Effector memory CD8-positive, alpha-beta T cell (primary cell): Measurements from ENCODE around the gene TIAM1.

ENCODE experiments used
- ATAC-seq: fragments of 150-1000 bp; cut with Tn5 transposase; replicated peaks from 2 replicates; pipeline ENCODE4 v1.10.0; 2021; ENCODE audit warnings: mild to moderate bottlenecking, moderate library complexity
- DNase-seq, 3 experiments: peaks; one replicate each; pipeline ENCODE4 v3.0.0; 2021
- H3K27ac Mint-ChIP-seq, 2 donors: one replicate each; pipeline ENCODE4 v1.8.0; 2022; ENCODE audit warnings: mild to moderate bottlenecking in 2 of 2, mixed read lengths in 2 of 2, moderate library complexity in 2 of 2
- H3K27me3 Mint-ChIP-seq, 2 donors: one replicate each; pipeline ENCODE4 v1.8.0; 2022; ENCODE audit warnings: mixed read lengths in 2 of 2
- H3K36me3 Mint-ChIP-seq: one replicate; pipeline ENCODE4 v1.8.0; 2022; ENCODE audit warnings: mild to moderate bottlenecking, moderate library complexity, mixed read lengths; ENCODE audit not compliant: insufficient read depth
- H3K4me1 Mint-ChIP-seq, 2 donors: one replicate each; pipeline ENCODE4 v1.8.0; 2022; ENCODE audit warnings: low read depth in 2 of 2, mixed read lengths in 2 of 2
- H3K4me3 Mint-ChIP-seq, 2 donors: one replicate each; pipeline ENCODE4 v1.8.0; 2022; ENCODE audit warnings: mild to moderate bottlenecking in 2 of 2, mixed read lengths in 2 of 2, moderate library complexity in 2 of 2
- H3K9me3 Mint-ChIP-seq, 2 donors: one replicate each; pipeline ENCODE4 v1.8.0; 2022; ENCODE audit warnings: mixed read lengths in 2 of 2

TIAM1 gene

DNA sequence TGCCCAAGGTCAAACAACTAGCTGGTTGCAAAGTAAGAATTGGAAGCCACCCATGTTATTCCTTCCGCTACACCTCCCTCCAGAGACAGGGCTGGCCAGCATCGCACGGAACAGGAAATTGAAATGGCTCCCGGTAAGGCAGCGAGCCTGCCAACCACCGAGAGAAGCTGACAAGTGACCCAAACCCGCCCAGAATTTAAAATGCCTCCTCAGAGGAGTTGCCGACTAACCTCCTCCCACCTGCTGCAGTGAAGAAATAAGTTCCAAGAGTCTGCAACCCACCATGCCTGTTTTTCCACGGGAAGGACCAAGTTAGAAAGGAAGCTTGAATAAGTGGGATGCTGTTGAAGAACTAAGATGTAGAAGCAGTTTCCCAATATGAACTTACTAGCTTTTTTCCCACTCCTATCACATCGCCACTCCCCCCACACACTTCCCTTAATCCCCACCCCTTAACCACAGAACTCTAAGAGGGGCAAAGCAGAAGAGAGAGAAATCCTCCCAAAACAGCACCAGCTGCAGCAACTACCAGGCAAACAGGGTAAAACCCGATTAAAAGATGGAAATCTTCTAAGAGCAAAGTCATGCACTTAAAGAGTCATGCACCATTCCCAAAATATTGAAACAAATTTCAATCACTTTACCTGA lies 78.6 kb downstream of the TIAM1 start:
- ATAC-seq (no peak), DNase-seq (no peak)
- Mint-ChIP-seq H3K4me1 (peaks cover 4% of the 10 kb centered on the region in 2 donors), H3K27ac (no peak overlapping the region), H3K36me3 (peaks cover 6% of the 10 kb centered on the region), H3K4me3 (no peak overlapping the region), H3K9me3 (peaks cover 0 to 2% of the 10 kb centered on the region in 2 donors), H3K27me3 (peaks cover 0 to 8% of the 10 kb centered on the region in 2 donors)

DNA sequence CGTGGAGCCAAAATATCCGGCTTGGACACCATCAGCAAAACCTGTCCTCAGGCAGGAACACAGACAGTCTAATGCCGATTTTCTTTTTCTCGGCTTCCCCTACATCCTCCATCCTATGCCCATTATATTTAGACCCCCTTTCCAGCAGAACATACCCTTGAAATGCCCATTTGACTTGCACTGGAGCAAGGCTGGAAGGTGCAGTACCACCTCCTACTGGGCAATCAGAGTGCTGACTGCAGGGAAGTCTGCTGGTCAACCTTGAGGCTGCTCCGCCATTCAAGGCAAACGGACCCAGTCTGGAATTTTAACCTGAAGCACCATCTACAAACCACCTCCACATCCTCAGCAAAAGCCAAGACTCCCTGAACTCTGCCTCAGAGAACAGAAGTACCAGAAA lies 79.5 kb downstream of the TIAM1 start:
- Mint-ChIP-seq H3K27me3 (peaks cover 0 to 8% of the 10 kb centered on the region in 2 donors), H3K27ac (no peak overlapping the region), H3K36me3 (peaks cover 6% of the 10 kb centered on the region), H3K9me3 (peaks cover 0 to 2% of the 10 kb centered on the region in 2 donors), H3K4me1 (peaks cover 4% of the 10 kb centered on the region in 2 donors), H3K4me3 (no peak overlapping the region)
- ATAC-seq, result no peak
- DNase-seq, result no peak

DNA sequence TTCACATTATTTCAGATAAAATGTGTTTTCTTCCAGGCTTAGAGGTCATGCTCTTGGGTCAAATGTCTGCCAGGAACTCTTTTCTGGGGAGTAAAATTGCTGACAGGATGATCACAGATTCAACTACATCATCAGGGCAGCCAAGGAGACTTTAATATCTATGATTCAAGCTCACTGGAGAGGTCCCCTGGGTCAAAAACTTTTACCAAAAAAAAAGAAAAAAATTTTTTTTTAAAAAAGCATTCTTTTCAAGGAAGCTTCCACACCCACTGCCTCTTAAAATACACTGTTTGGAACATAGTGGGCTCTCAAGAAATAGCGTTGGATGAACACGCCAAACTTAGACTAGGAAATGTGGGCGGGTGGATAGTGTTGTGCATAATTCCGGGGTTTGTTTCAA lies 81.3 kb downstream of the TIAM1 start:
- Mint-ChIP-seq H3K27ac (no peak overlapping the region), H3K4me3 (no peak overlapping the region), H3K27me3 (peaks cover 0 to 14% of the 10 kb centered on the region in 2 donors), H3K36me3 (peaks cover 8% of the 10 kb centered on the region), H3K4me1 (peaks cover 0 to 2% of the 10 kb centered on the region in 2 donors), H3K9me3 (peaks cover 0 to 2% of the 10 kb centered on the region in 2 donors)
- DNase-seq (no peak), ATAC-seq (no peak)

DNA sequence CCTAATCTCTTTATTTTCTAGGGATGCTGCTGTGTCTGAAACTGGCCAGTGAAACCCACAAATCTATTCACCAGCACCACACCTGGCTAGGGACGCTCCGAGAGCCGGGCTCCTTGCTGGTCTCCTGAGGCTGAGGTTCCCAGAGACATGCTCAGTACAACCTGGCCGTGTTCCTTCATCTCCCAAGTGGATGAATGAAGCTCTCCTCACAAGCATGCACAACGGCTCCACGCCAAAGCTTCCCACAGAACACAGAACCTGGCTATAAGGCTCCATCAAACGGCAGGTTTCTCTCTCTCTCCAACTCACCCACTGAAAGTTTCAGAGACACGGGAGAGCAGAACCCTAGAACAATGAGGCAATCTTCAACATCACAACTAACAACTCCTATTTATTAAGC lies 82.3 kb downstream of the TIAM1 start:
- peaks cover 12% of the 10 kb centered on the region for H3K36me3 Mint-ChIP-seq
- peaks cover 0 to 2% of the 10 kb centered on the region in 2 donors for H3K4me1 Mint-ChIP-seq
- H3K27me3 Mint-ChIP-seq, result peaks cover 0 to 19% of the 10 kb centered on the region in 2 donors
- ATAC-seq, result no peak
- peaks cover 0 to 2% of the 10 kb centered on the region in 2 donors for H3K9me3 Mint-ChIP-seq
- DNase-seq, result no peak
- no peak overlapping the region for H3K4me3 Mint-ChIP-seq
- peak overlapping the region in 1 of 2 donors; percentile 10 for H3K27ac Mint-ChIP-seq

DNA sequence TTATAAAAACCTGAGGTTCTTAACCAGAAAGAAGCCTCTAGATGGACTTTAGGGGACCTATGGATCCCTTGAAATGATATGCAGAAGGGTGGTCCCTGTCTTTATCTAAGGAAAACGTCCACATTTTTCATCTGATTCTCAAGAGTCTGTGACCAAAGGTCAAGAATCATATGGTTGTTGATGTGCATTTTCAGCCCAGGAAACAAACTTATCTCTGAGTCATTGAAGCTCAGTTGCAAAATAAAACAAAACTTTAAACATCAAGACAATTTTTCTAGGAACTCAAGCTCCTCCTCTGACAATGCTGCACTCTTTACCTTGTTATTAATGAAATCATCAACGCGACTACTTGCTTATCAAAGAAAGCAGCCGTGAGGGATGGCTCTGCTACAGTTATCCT lies 83.3 kb downstream of the TIAM1 start:
- H3K4me3 Mint-ChIP-seq, result no peak overlapping the region
- DNase-seq (no peak), ATAC-seq (no peak)
- H3K27me3 Mint-ChIP-seq, result peaks cover 0 to 10% of the 10 kb centered on the region in 2 donors
- H3K36me3 Mint-ChIP-seq, result peaks cover 12% of the 10 kb centered on the region
- H3K4me1 Mint-ChIP-seq, result peaks cover 0 to 2% of the 10 kb centered on the region in 2 donors
- peaks cover 0 to 2% of the 10 kb centered on the region in 2 donors for H3K9me3 Mint-ChIP-seq
- no peak overlapping the region for H3K27ac Mint-ChIP-seq

DNA sequence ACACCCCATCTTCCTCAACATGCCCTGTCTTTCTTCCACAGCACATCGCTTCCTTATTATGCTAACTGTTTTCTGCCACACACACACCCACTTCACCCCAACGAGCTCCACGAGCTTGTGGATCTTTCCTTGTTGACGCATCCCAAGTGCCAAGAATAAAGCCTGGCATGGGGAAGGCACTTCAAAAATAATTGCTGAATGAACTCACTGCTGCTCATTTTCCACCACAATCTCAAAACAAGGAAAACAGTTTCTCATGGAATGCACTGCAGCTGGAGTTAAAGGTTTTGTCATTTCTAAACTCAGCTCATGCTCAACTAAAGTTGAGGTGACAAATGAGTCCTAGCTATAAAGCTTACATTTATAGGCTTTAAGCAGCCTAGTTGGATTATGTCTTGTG lies 86.0 kb downstream of the TIAM1 start:
- ATAC-seq, result no peak
- H3K36me3 Mint-ChIP-seq, result peaks cover 6% of the 10 kb centered on the region

DNA sequence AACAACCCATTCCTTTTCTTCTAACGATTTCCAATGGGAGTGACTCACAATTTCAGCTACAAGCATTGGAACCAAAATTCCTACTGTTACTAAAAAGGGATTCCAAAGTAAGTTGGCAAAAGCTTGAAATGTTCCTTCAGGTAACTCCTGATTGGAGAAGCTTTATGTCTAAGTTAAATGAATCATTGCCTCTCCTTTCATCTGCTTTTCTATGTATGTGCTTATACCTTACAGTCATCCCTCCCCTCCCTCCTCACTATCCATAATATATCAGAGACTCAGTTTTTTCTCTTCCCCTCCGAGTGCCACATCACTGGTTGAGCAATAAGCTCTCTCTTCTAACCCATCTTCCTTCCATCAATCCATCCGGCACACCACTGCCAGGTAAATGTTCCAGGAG lies 86.8 kb downstream of the TIAM1 start:
- Mint-ChIP-seq H3K4me3 (no peak overlapping the region), H3K9me3 (no peaks in the 10 kb centered on the region), H3K36me3 (peaks cover 6% of the 10 kb centered on the region), H3K4me1 (peaks cover 0 to 4% of the 10 kb centered on the region in 2 donors), H3K27me3 (peaks cover 0 to 10% of the 10 kb centered on the region in 2 donors), H3K27ac (no peak overlapping the region)
- ATAC-seq, result no peak
- no peak for DNase-seq

More for the DNA sequence above, 86.0 kb downstream of the TIAM1 start:
- H3K4me3 Mint-ChIP-seq, result no peak overlapping the region
- peaks cover 0 to 4% of the 10 kb centered on the region in 2 donors for H3K4me1 Mint-ChIP-seq
- DNase-seq, result no peak
- no peak overlapping the region for H3K27ac Mint-ChIP-seq
- peaks cover 0 to 10% of the 10 kb centered on the region in 2 donors for H3K27me3 Mint-ChIP-seq
- no peaks in the 10 kb centered on the region for H3K9me3 Mint-ChIP-seq

DNA sequence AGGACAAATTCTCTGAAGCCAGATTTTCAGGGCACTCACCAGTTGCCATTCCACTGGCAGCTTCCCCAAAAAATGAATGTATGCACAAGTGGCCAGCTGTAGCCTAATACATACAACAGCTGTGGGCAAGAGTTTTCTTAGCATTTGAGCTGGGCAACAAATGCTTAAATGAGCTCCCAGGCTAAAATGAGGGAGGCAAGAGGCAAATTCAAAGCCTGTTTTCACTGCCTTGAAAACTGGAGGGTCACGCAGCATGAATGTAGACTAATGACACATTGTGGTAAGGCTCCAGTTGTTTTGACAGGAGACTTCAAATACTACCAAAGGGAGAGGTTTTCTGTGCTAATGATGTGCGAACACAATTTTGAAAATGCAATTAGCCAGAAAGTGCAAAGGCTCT lies 88.2 kb downstream of the TIAM1 start:
- no peak overlapping the region for H3K4me3 Mint-ChIP-seq
- ATAC-seq (no peak), DNase-seq (no peak)
- H3K36me3 Mint-ChIP-seq, result peaks cover 6% of the 10 kb centered on the region
- peaks cover 0 to 10% of the 10 kb centered on the region in 2 donors for H3K27me3 Mint-ChIP-seq
- peaks cover 0 to 4% of the 10 kb centered on the region in 2 donors for H3K4me1 Mint-ChIP-seq
- no peaks in the 10 kb centered on the region for H3K9me3 Mint-ChIP-seq
- no peak overlapping the region for H3K27ac Mint-ChIP-seq

DNA sequence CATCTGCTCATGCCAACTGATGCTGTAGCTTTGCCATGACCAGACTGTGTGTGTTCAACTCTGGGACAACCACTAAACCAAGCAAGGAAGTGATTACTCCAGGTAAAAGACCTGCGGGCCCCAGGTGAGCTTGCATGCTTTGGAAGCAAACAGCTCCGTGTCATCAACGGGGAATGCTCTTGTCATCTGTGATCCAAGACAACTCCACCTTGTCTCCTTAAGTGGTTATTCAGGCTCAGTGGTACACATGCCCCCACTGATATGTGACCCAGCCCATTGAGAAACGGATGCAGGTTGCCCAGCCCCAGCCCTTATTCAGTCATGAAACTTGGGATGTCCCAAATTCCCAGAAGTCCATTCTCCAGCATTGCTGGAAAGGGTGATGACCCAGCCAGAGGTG lies 89.0 kb downstream of the TIAM1 start:
- ATAC-seq (no peak), DNase-seq (no peak)
- Mint-ChIP-seq H3K27ac (no peak overlapping the region), H3K27me3 (peaks cover 0 to 10% of the 10 kb centered on the region in 2 donors), H3K4me1 (peaks cover 0 to 4% of the 10 kb centered on the region in 2 donors), H3K36me3 (peaks cover 6% of the 10 kb centered on the region), H3K9me3 (no peaks in the 10 kb centered on the region), H3K4me3 (no peak overlapping the region)

DNA sequence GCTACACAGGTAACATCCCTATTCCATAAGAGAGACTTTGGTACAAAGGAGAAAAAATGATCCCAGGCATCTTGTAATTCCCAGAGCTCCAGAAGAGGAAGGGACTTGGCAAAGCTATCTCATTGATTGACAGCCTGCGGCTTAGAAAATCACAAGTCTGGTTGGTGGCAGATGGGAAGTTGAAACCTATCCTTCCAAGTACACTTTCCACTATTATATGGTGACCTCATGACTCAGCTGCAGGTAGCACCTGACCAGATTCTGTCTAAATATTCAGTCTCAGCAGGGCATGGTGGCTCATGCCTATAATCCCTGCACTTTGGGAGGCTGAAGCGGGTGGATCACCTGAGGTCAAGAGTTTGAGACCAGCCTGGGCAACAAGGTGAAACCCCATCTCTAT lies 89.9 kb downstream of the TIAM1 start:
- H3K4me3 Mint-ChIP-seq, result no peak overlapping the region
- H3K27ac Mint-ChIP-seq, result no peak overlapping the region
- no peaks in the 10 kb centered on the region for H3K9me3 Mint-ChIP-seq
- DNase-seq (no peak), ATAC-seq (no peak)
- peaks cover 6% of the 10 kb centered on the region for H3K36me3 Mint-ChIP-seq
- peaks cover 0 to 10% of the 10 kb centered on the region in 2 donors for H3K27me3 Mint-ChIP-seq
- peaks cover 0 to 4% of the 10 kb centered on the region in 2 donors for H3K4me1 Mint-ChIP-seq

DNA sequence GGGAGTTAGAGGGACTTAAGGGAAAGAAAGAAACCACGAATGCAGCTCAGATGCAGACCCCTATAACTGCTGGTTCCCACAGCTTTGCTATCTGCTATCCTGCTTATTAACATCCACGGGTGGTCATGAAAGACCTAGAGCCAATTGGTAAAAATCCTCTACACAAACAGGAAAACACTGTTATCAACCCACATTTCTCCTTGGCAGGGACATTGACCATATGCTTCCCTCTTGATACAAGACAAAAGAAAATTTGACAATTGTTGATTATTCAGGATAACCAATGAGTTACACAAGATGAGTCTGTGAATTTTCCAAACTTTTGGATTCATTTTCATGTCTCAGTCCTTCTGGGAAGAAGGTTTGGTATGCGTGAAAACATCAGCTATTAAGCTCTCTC lies 90.4 kb downstream of the TIAM1 start:
- Mint-ChIP-seq H3K4me1 (peaks cover 0 to 4% of the 10 kb centered on the region in 2 donors), H3K4me3 (no peak overlapping the region), H3K36me3 (peaks cover 9% of the 10 kb centered on the region), H3K27me3 (peaks cover 0 to 10% of the 10 kb centered on the region in 2 donors), H3K9me3 (peaks cover 0 to 2% of the 10 kb centered on the region in 2 donors), H3K27ac (no peak overlapping the region)
- ATAC-seq (no peak), DNase-seq (no peak)

DNA sequence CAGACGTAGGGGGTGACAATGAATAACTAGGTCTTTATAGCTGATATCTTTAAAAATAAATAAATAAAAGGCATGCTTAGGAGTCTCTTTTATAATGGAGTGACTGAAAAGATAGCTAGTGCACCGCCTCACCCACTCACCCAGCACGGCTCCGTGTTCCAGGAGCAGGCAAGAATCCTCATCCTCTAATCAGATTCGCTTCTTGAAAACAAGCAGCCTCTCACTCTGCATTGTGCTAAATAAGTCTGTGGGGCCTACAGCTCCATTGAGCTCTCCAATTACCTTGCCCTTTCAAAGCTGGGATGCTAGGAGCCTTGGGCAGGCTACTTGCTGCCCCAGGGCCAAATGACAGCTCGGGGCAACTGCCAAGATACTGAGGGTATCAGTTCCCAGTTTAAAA lies 91.5 kb downstream of the TIAM1 start:
- no peak overlapping the region for H3K4me3 Mint-ChIP-seq
- no peak overlapping the region for H3K27ac Mint-ChIP-seq
- peaks cover 0 to 2% of the 10 kb centered on the region in 2 donors for H3K9me3 Mint-ChIP-seq
- H3K4me1 Mint-ChIP-seq, result peaks cover 0 to 3% of the 10 kb centered on the region in 2 donors
- no peak for DNase-seq
- ATAC-seq, result no peak
- peaks cover 0 to 4% of the 10 kb centered on the region in 2 donors for H3K27me3 Mint-ChIP-seq
- peaks cover 11% of the 10 kb centered on the region for H3K36me3 Mint-ChIP-seq

DNA sequence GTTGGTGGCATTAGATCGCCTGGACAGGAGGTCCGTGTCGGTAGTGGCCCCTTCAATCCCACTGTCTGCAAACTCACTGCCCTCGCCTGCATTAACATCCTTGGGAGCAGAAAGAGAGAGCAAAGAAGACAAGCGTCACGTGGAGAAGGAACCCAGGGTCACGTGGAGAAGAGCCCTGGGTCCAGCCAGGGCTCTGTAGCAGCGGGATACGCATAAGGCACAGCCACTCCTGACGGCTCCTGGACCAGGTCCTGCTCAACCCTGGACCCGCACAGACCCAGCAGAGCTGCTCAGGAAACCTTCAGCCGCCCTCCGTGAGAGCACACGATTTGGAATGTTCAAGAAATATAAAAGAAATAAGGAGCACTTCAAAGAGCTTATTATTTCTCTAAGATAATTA lies 92.0 kb downstream of the TIAM1 start:
- Mint-ChIP-seq H3K4me3 (no peak overlapping the region), H3K36me3 (peaks cover 7% of the 10 kb centered on the region), H3K4me1 (peaks cover 0 to 3% of the 10 kb centered on the region in 2 donors), H3K27me3 (no peaks in the 10 kb centered on the region), H3K27ac (no peak overlapping the region), H3K9me3 (peaks cover 0 to 2% of the 10 kb centered on the region in 2 donors)
- ATAC-seq (no peak), DNase-seq (no peak)

DNA sequence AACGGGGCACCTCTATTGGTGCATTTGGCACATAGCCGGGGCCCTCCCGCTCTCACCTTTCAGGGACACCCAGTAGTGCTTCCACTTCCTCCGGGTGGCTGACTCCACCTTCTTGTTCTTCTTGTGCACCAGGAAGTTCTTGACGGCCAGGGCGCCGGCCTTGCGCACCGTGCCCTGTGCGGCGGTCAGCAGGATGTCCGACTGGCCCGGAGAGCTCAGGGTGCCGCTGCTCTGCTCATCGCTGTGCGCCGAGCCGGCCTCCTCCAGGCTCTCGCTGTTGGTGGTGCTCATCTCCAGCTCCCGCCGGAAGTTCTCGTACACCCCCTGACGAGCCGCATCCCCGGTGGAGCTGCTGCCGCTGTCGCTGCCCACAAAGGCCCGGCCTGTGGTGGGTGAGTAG lies 92.4 kb downstream of the TIAM1 start:
- no peak for DNase-seq

More for the DNA sequence above, 92.4 kb downstream of the TIAM1 start:
- Mint-ChIP-seq H3K9me3 (peaks cover 0 to 2% of the 10 kb centered on the region in 2 donors), H3K36me3 (peaks cover 7% of the 10 kb centered on the region), H3K4me3 (no peak overlapping the region), H3K27me3 (no peaks in the 10 kb centered on the region), H3K4me1 (peaks cover 0 to 3% of the 10 kb centered on the region in 2 donors), H3K27ac (no peak overlapping the region)
- ATAC-seq, result no peak
